H9 (cell line): ENCODE measurements around the gene HLA-A. TPM values are rescaled to one million over a fixed set of nuclear protein-coding genes. Genes with fewer than 3 reads are reported as not detected.

Experiments used
- DNase-seq: peaks from one replicate; pipeline ENCODE4 v3.0.0-alpha.2; 2017
- H2AFZ ChIP-seq: one replicate; pipeline ENCODE4 v1.6.1; 2013; ENCODE audit warnings: mild to moderate bottlenecking, low read length, control low read depth, moderate library complexity
- H2AK5ac ChIP-seq: 2 replicates; pipeline ENCODE4 v1.6.1; 2013; ENCODE audit warnings: low read length, control low read depth, mixed read lengths; ENCODE audit not compliant: insufficient read length
- H2BK120ac ChIP-seq: one replicate; pipeline ENCODE4 v1.6.1; 2013; ENCODE audit warnings: low read depth, mild to moderate bottlenecking, low read length, control low read depth, inconsistent platforms; ENCODE audit not compliant: poor library complexity, severe bottlenecking
- H2BK12ac ChIP-seq: 2 replicates; pipeline ENCODE4 v1.6.1; 2013; ENCODE audit warnings: low read length, control low read depth, mixed read lengths, low read depth; ENCODE audit not compliant: insufficient read length
- H2BK15ac ChIP-seq: 2 replicates; pipeline ENCODE4 v1.6.1; 2013; ENCODE audit warnings: low read depth, low read length, control low read depth
- H2BK20ac ChIP-seq: one replicate; pipeline ENCODE4 v1.6.1; 2013; ENCODE audit warnings: low read depth, mild to moderate bottlenecking, low read length, control low read depth, inconsistent platforms; ENCODE audit not compliant: poor library complexity, severe bottlenecking
- H2BK5ac ChIP-seq: 2 replicates; pipeline ENCODE4 v1.6.1; 2013; ENCODE audit warnings: low read length, control low read depth, mixed read lengths; ENCODE audit not compliant: insufficient read length
- H3K14ac ChIP-seq: 2 replicates; pipeline ENCODE4 v1.6.1; 2013; ENCODE audit warnings: low read length, control low read depth; ENCODE audit not compliant: insufficient read depth
- H3K18ac ChIP-seq: 2 replicates; pipeline ENCODE4 v1.6.1; 2013; ENCODE audit warnings: low read depth, mild to moderate bottlenecking, mixed read lengths, low read length, control low read depth; ENCODE audit not compliant: insufficient read length
- H3K23ac ChIP-seq: 2 replicates; pipeline ENCODE4 v1.6.1; 2013; ENCODE audit warnings: low read length, control low read depth, mixed read lengths, low read depth; ENCODE audit not compliant: insufficient read length
- H3K23me2 ChIP-seq: 2 replicates; pipeline ENCODE4 v1.6.1; 2013; ENCODE audit warnings: low read depth, mild to moderate bottlenecking, mixed read lengths, low read length, control low read depth; ENCODE audit not compliant: insufficient read length, poor library complexity, severe bottlenecking
- H3K27ac ChIP-seq: 2 replicates; pipeline ENCODE4 v1.5.1; 2013; ENCODE audit warnings: low read length, control low read depth, mixed read lengths, low read depth; ENCODE audit not compliant: insufficient read length
- H3K27me3 ChIP-seq: 2 replicates; pipeline ENCODE4 v1.6.1; 2013; ENCODE audit warnings: low read length, control low read depth, inconsistent platforms; ENCODE audit not compliant: insufficient read depth
- H3K4ac ChIP-seq: 2 replicates; pipeline ENCODE4 v1.6.1; 2013; ENCODE audit warnings: low read depth, mild to moderate bottlenecking, control low read depth, inconsistent platforms, low read length, moderate library complexity
- H3K4me1 ChIP-seq: 2 replicates; pipeline ENCODE4 v1.6.1; 2013; ENCODE audit warnings: low read length, control low read depth, inconsistent platforms; ENCODE audit not compliant: insufficient read depth
- H3K4me2 ChIP-seq: 2 replicates; pipeline ENCODE4 v1.6.1; 2013; ENCODE audit warnings: low read length, control low read depth, mixed read lengths; ENCODE audit not compliant: insufficient read length, insufficient read depth
- H3K56ac ChIP-seq: 2 replicates; pipeline ENCODE4 v1.6.1; 2013; ENCODE audit warnings: low read depth, mild to moderate bottlenecking, mixed read lengths, low read length, control low read depth; ENCODE audit not compliant: insufficient read length
- H3K79me1 ChIP-seq: 2 replicates; pipeline ENCODE4 v1.6.1; 2013; ENCODE audit warnings: low read depth, mild to moderate bottlenecking, moderate library complexity, low read length, control low read depth, inconsistent platforms; ENCODE audit not compliant: insufficient read depth, poor library complexity, severe bottlenecking
- H3K79me2 ChIP-seq: 2 replicates; pipeline ENCODE4 v1.6.1; 2013; ENCODE audit warnings: low read length, control low read depth, inconsistent platforms; ENCODE audit not compliant: insufficient read depth
- H3K9ac ChIP-seq: 2 replicates; pipeline ENCODE4 v1.6.1; 2013; ENCODE audit warnings: low read length, control low read depth, mixed read lengths; ENCODE audit not compliant: insufficient read length; ENCODE audit errors: extremely low read depth
- H3K9me3 ChIP-seq: one replicate; pipeline ENCODE4 v1.6.1; 2013; ENCODE audit warnings: low read depth, low read length, inconsistent platforms; ENCODE audit not compliant: control insufficient read depth
- H3T11ph ChIP-seq: one replicate; pipeline ENCODE4 v1.6.1; 2013; ENCODE audit warnings: mild to moderate bottlenecking, low read length, control low read depth, inconsistent platforms
- H4K20me1 ChIP-seq: one replicate; pipeline ENCODE4 v1.6.1; 2013; ENCODE audit not compliant: control insufficient read depth, insufficient read length, insufficient read depth
- H4K5ac ChIP-seq: 2 replicates; pipeline ENCODE4 v1.6.1; 2013; ENCODE audit warnings: low read depth, mild to moderate bottlenecking, mixed read lengths, low read length, control low read depth; ENCODE audit not compliant: insufficient read length
- H4K8ac ChIP-seq: replicated peaks from 2 replicates; pipeline ENCODE4 v1.6.1; 2013; ENCODE audit warnings: low read length, control low read depth, mixed read lengths, low read depth; ENCODE audit not compliant: insufficient read length
- H4K91ac ChIP-seq: 2 replicates; pipeline ENCODE4 v1.6.1; 2013; ENCODE audit warnings: low read depth, mild to moderate bottlenecking, moderate library complexity, mixed read lengths, low read length, control low read depth; ENCODE audit not compliant: insufficient read length
- H3K27ac Mint-ChIP-seq, 3 experiments: 2 replicates in 2 of 3; 3 replicates in 1 of 3; pipeline ENCODE4 v1.8.0; 2020 to 2021; ENCODE audit warnings: mixed read lengths in 3 of 3, mild to moderate bottlenecking in 1 of 3, moderate library complexity in 1 of 3
- H3K27me3 Mint-ChIP-seq: 2 replicates; pipeline ENCODE4 v1.8.0; 2021; ENCODE audit warnings: low read depth, mild to moderate bottlenecking, moderate library complexity, mixed read lengths
- H3K36me3 Mint-ChIP-seq, 3 experiments: 2 replicates in 2 of 3; 3 replicates in 1 of 3; pipeline ENCODE4 v1.8.0; 2020 to 2021; ENCODE audit warnings: low read depth in 3 of 3, mixed read lengths in 3 of 3; ENCODE audit not compliant: insufficient read depth in 1 of 3
- H3K4me1 Mint-ChIP-seq, 2 experiments: 2 replicates each; pipeline ENCODE4 v1.8.0; 2020; ENCODE audit warnings: mixed read lengths in 2 of 2
- H3K4me3 Mint-ChIP-seq, 2 experiments: 2 replicates in 1 of 2; 3 replicates in 1 of 2; pipeline ENCODE4 v1.8.0; 2020 to 2021; ENCODE audit warnings: mild to moderate bottlenecking in 2 of 2, mixed read lengths in 2 of 2, moderate library complexity in 1 of 2
- H3K9me3 Mint-ChIP-seq, 2 experiments: 2 replicates in 1 of 2; 3 replicates in 1 of 2; pipeline ENCODE4 v1.8.0; 2020; ENCODE audit warnings: mild to moderate bottlenecking in 2 of 2, mixed read lengths in 2 of 2, moderate library complexity in 1 of 2
- CTCF ChIP-seq: fragments of 200-600 bp; sonication (generic); conservative IDR thresholded peaks from 3 replicates; pipeline ENCODE4 v1.8.0; 2021; ENCODE audit warnings: antibody characterized with exemption, mild to moderate bottlenecking
- WGBS: extraction: QIAGEN DNeasy Blood & Tissue Kit; methylation state at CpG from one replicate; pipeline ENCODE4 v1.1.7; 2013; ENCODE audit warnings: missing lambda C conversion rate, low lambda C conversion rate, mixed read lengths; ENCODE audit not compliant: insufficient read length; ENCODE audit errors: extremely low coverage; 5-methylcytosine and 5-hydroxymethylcytosine counted together
- total RNA-seq: library from RNA; stranded (reverse); gene quantifications from 2 replicates; pipeline ENCODE4 v1.2.1, GENCODE V29; 2021

HLA-A gene
- total RNA-seq, 1 experiment from 2014 or later, result 248 TPM

- Histone ChIP-seq H3T11ph (no peak overlapping the region), H2BK12ac (no peak overlapping the region), H2AK5ac (no peak overlapping the region), H3K18ac (no peak overlapping the region), H3K9ac (no peak overlapping the region), H3K56ac (no peak overlapping the region), H3K23ac (no peak overlapping the region), H3K27me3 (no peaks in the 10 kb centered on the region), H3K14ac (no peak overlapping the region), H4K8ac (no peak overlapping the region), H3K79me1 (no peaks in the 10 kb centered on the region), H2AFZ (no peak overlapping the region), H3K4me1 (no peaks in the 10 kb centered on the region), H4K5ac (no peak overlapping the region), H3K4ac (no peak overlapping the region), H3K23me2 (no peaks in the 10 kb centered on the region), H3K27ac (no peak overlapping the region), H4K20me1 (no peaks in the 10 kb centered on the region), H4K91ac (no peak overlapping the region), H2BK20ac (no peak overlapping the region), H2BK5ac (no peak overlapping the region), H3K4me2 (no peak overlapping the region), H2BK120ac (no peak overlapping the region), H3K9me3 (no peaks in the 10 kb centered on the region), H3K79me2 (no peaks in the 10 kb centered on the region), H2BK15ac (no peak overlapping the region)
- Mint-ChIP-seq H3K27me3 (peaks cover 9% of the 10 kb centered on the region), H3K9me3 (peaks cover 5 to 12% of the 10 kb centered on the region in 2 experiments; a peak in 4 of 5 replicates), H3K27ac (no peak overlapping the region; a peak in 1 of 7 replicates), H3K36me3 (peaks cover 0 to 10% (median 0%) of the 10 kb centered on the region in 3 experiments; a peak in 3 of 7 replicates), H3K4me1 (peaks cover 0 to 4% of the 10 kb centered on the region in 2 experiments; a peak in 2 of 4 replicates), H3K4me3 (no peak overlapping the region)
- DNase-seq, result no peak
- WGBS, result no CpG with 5 or more reads among the region's 3 CpGs
- no peak for TF ChIP-seq CTCF
Observed at GRCh38 chr6:29924731-29925130, 17.6 kb upstream of the HLA-A start.
